Measurements from ENCODE around the gene ST8SIA6.
A peak's percentile ranks its signal among the peaks of the same experiment; 100 is the strongest.
"Not testable (repeated sequence)": the region's sequence is repeated elsewhere in the genome, so short reads cannot be mapped to it uniquely, and the experiment has no call there.

Gene ST8SIA6

DNA sequence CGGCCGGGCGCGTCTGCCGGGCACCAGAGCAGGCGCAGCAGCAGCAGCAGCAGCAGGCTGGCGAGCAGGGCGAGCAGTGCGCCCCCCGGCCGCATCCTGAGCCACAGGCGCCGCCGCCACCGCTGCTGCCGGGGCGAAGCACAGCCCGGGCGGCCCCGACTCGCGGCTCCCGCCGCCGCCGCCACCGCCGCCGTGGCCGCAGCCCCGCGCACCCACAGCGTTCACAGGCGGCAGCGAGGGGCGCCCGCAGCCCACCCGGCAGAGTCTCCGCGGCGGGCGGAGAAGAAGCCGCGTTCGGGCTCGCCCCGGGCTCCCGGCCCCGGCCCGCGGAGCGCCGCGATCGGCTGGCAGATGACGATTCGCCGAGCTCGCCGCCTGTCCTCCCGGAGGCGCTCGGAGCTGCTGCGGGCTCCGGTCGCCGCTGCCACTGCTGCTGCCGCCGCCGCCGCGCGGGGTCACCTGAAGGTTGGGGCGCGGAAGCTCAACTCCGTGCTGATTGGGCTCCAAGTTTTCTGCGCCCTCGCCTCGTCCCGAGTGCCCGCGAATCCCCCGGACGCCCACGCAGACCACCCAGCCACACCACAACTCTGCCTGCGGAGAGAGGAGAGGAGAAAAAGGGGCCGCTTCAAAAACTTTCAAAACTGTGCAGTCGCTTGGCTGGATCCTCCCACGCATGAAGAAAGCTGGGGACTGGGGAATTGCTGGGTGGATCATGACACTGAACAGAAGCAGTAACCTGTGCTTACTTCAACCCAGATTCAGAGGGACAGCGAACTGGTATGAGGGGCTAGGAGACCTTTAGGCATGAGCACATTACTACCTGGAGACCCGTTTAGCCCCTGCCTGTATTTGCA is at the start of gene ST8SIA6:
ST8SIA6 (minus strand) TSS at position 435 of the 854 bp plus-strand sequence; CDS start at position 95, 340 bp downstream.
- DNase-seq (ENCODE audit: low read depth in 2 of 2) = peak; percentile 21 to 36

- DNase-seq (ENCODE audit: low read depth in 2 of 2) = no peak
Measured at GRCh38 chr10:17503795-17504194, 49.4 kb upstream of the ST8SIA6 start.

GRCh38 chr10:17502814-17503213 is 48.4 kb upstream of the ST8SIA6 start:
- DNase-seq (ENCODE audit: low read depth in 2 of 2) = no peak

- not testable (repeated sequence) for DNase-seq (ENCODE audit: low read depth in 2 of 2)
Measured at GRCh38 chr10:17499014-17499413, 44.6 kb upstream of the ST8SIA6 start.

- no peak for DNase-seq (ENCODE audit: low read depth in 2 of 2)
Measured at GRCh38 chr10:17497446-17498030, 43.1 kb upstream of the ST8SIA6 start.

- no peak for DNase-seq (ENCODE audit: low read depth in 2 of 2)
Measured at GRCh38 chr10:17494626-17495260, 40.3 kb upstream of the ST8SIA6 start.

- DNase-seq (ENCODE audit: low read depth in 2 of 2) = no peak
Measured at GRCh38 chr10:17488848-17489247, 34.5 kb upstream of the ST8SIA6 start.

DNA sequence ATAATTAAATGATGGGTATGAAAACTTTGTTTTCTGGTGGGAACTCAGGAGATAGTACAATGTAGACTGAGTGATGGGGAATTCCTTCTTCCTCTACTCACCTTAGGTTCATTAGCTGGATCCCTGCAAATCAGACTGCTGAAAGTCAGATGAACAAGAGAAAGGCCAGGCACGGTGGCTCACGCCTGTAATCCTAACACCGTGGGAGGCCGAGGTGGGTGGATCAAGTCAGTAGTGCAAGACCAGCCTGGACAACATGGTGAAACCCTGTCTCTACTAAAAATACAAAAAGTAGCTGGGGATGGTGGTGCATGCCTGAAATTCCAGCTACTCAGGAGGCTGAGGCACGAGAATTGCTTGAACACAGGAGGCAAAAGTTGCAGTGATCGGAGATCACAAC is 28.7 kb upstream of the ST8SIA6 start:
- DNase-seq (ENCODE audit: low read depth in 2 of 2) = no peak

- no peak for DNase-seq (ENCODE audit: low read depth in 2 of 2)
Measured at GRCh38 chr10:17479822-17480221, 25.4 kb upstream of the ST8SIA6 start.

GRCh38 chr10:17479015-17479615 is 24.7 kb upstream of the ST8SIA6 start:
- DNase-seq (ENCODE audit: low read depth in 2 of 2) = no peak

- no peak for DNase-seq (ENCODE audit: low read depth in 2 of 2)
Measured at GRCh38 chr10:17476073-17476472, 21.7 kb upstream of the ST8SIA6 start.

- DNase-seq (ENCODE audit: low read depth in 2 of 2) = no peak
Measured at GRCh38 chr10:17475661-17476060, 21.3 kb upstream of the ST8SIA6 start.

- no peak for DNase-seq (ENCODE audit: low read depth in 2 of 2)
Measured at GRCh38 chr10:17474595-17475323, 20.4 kb upstream of the ST8SIA6 start.

DNA sequence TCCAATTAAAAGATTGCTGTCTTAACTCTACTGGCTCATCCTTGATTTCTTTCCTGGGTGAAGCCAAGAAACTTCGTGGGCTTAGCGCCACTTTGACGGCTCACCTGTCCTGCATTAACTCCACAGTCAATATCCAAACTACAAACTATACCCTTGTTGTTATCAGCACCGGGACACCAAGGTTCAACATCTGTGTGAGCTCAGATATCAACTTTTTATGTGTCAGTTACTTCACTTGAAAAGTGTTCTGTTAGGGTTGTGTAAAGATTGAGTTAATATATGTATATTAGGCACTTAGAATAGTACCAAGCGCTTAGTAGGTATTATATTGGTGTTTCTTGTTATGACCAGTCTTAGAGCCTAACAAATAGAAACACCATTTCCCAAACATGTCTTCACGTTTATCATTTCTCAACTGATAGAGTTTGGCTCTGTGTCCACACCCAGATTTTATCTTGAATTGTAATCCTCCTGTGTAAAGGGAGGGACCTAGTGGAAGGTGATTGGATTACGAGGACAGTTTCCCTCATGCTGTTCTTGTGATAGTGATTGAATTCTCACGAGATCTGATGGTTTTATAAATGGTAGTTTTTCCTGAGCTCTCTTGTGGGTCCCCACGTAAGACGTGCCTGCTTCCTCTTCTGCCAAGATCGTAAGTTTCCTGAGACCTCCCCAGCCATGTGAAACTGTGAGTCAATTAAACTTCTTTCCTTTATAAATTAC is 19.0 kb upstream of the ST8SIA6 start:
- no peak for DNase-seq (ENCODE audit: low read depth in 2 of 2)

- DNase-seq (ENCODE audit: low read depth in 2 of 2) = no peak
Measured at GRCh38 chr10:17472481-17473227, 18.3 kb upstream of the ST8SIA6 start.

GRCh38 chr10:17470246-17470645 is 15.9 kb upstream of the ST8SIA6 start:
- no peak for DNase-seq (ENCODE audit: low read depth in 2 of 2)

- DNase-seq (ENCODE audit: low read depth in 2 of 2) = no peak
Measured at GRCh38 chr10:17465328-17466125, 11.1 kb upstream of the ST8SIA6 start.

DNA sequence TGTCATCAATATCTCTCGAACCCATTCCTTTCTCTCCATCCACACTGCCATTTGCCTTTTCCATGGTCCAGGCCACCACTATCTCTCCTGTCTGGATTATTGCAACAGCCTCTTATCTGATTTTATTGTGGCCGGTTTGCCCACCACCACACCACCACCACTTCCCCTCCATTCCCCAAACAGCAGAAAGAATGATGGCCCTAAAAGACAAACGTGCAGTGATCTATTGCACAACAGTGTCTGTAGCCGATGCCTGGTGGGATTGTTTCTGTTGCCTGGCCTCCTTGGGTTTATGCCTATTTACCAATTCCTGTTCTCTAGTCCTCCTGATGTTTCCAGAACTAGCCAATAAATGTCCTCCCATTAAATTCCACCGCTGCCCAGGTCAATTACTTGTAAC is 10.2 kb upstream of the ST8SIA6 start:
- DNase-seq (ENCODE audit: low read depth in 2 of 2) = no peak

DNA sequence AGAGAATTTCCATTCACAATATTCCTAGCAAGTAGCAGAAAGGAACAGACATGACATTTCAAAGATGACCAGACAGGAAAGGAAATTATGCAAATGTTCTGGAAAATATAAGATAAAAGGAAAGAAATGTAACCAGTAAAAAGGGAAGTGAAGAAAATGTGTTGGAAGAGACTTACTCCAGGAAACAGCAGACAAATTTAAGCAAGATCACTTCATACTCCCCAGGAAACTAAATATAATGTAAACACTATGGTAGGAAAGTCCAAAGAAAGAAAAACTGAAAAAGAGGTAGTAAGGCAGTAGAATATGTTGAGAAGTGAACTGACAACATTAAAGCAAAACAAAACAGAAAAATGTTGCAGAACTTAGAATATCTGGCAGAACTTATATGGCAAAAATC is 6.4 kb upstream of the ST8SIA6 start:
- no peak for DNase-seq (ENCODE audit: low read depth in 2 of 2)

All from stimulated activated CD4-positive, alpha-beta T cell treated with anti-CD3 and anti-CD28 coated beads, Interleukin-1b, Interleukin-23, amount 100 ng/mL, for 4 hours (primary cell).